Measurements from ENCODE around the gene RBM20. TPM values are rescaled to one million over a fixed set of nuclear protein-coding genes. Genes with fewer than 3 reads are reported as not detected.

The RBM20 gene
- total and polyA plus RNA-seq, 2 experiments from 2014 or later, result not detected

- Histone ChIP-seq H3K79me2 (ENCODE audit: insufficient read depth) (no peaks in the 10 kb centered on the region), H3K4me3 (no peak overlapping the region), H3K4me2 (ENCODE audit: unreplicated experiment) (no peak overlapping the region), H3K9me3 (ENCODE audit: low read depth) (no peaks in the 10 kb centered on the region), H3K4me1 (ENCODE audit: insufficient read depth) (no peaks in the 10 kb centered on the region), H3K27ac (no peak overlapping the region), H3K9ac (no peak overlapping the region), H3K9me2 (ENCODE audit: insufficient read depth) (no peaks in the 10 kb centered on the region), H2AFZ (no peak overlapping the region), H3K27me3 (replicated peaks; ENCODE audit: insufficient read depth) (peaks cover 12% of the 10 kb centered on the region), H4K20me1 (ENCODE audit: insufficient read depth) (no peaks in the 10 kb centered on the region), H3K36me3 (ENCODE audit: low read depth) (no peaks in the 10 kb centered on the region), H3F3A (ENCODE audit: insufficient read depth) (no peaks in the 10 kb centered on the region)
- no peak for DNase-seq
- in situ Hi-C loops (cut with MboI), result no loop called here
- TF ChIP-seq EZH2phosphoT487 (IDR thresholded peaks at IDR 0.05; ENCODE audit: insufficient read depth, low read depth) (no peak), EZH2 (IDR thresholded peaks at IDR 0.05; ENCODE audit: insufficient read depth, poor library complexity, severe bottlenecking) (no peak)
- WGBS, 2 experiments (ENCODE audit: low coverage in 1 of 2, low lambda C conversion rate in 2 of 2, missing lambda C conversion rate in 2 of 2), result 77 to 83% methylated on average over 17 to 23 of the region's 23 CpGs
Measured at GRCh38 chr10:110811791-110812581, 167.8 kb downstream of the RBM20 start.

DNA sequence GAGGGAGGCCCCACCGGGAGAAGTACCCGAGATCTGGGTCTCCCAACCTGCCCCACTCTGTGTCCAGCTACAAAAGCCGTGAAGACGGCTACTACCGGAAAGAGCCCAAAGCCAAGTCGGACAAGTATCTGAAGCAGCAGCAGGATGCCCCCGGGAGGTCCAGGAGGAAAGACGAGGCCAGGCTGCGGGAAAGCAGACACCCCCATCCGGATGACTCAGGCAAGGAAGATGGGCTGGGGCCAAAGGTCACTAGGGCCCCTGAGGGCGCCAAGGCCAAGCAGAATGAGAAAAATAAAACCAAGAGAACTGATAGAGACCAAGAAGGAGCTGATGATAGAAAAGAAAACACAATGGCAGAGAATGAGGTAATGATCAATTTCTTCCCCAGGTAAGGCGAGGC is 168.4 kb downstream of the RBM20 start:
- H3F3A ChIP-seq (ENCODE audit: insufficient read depth), result no peaks in the 10 kb centered on the region
- 78 to 85% methylated on average over 12 of the region's 12 CpGs for WGBS, 2 experiments (ENCODE audit: low coverage in 1 of 2, low lambda C conversion rate in 2 of 2, missing lambda C conversion rate in 2 of 2)
- H4K20me1 ChIP-seq (ENCODE audit: insufficient read depth), result no peaks in the 10 kb centered on the region
- peaks cover 12% of the 10 kb centered on the region for H3K27me3 ChIP-seq (replicated peaks; ENCODE audit: insufficient read depth)
- H3K4me1 ChIP-seq (ENCODE audit: insufficient read depth), result no peaks in the 10 kb centered on the region
- H2AFZ ChIP-seq, result no peak overlapping the region
- in situ Hi-C loops (cut with MboI), result no loop called here
- H3K27ac ChIP-seq, result no peak overlapping the region
- no peaks in the 10 kb centered on the region for H3K36me3 ChIP-seq (ENCODE audit: low read depth)
- DNase-seq, result no peak
- H3K9me2 ChIP-seq (ENCODE audit: insufficient read depth), result no peaks in the 10 kb centered on the region
- no peaks in the 10 kb centered on the region for H3K9me3 ChIP-seq (ENCODE audit: low read depth)
- no peak overlapping the region for H3K4me2 ChIP-seq (ENCODE audit: unreplicated experiment)
- H3K9ac ChIP-seq, result no peak overlapping the region
- no peak for TF ChIP-seq EZH2 (IDR thresholded peaks at IDR 0.05; ENCODE audit: insufficient read depth, poor library complexity, severe bottlenecking)
- TF ChIP-seq EZH2phosphoT487 (IDR thresholded peaks at IDR 0.05; ENCODE audit: insufficient read depth, low read depth), result no peak
- H3K79me2 ChIP-seq (ENCODE audit: insufficient read depth), result no peaks in the 10 kb centered on the region
- no peak overlapping the region for H3K4me3 ChIP-seq

DNA sequence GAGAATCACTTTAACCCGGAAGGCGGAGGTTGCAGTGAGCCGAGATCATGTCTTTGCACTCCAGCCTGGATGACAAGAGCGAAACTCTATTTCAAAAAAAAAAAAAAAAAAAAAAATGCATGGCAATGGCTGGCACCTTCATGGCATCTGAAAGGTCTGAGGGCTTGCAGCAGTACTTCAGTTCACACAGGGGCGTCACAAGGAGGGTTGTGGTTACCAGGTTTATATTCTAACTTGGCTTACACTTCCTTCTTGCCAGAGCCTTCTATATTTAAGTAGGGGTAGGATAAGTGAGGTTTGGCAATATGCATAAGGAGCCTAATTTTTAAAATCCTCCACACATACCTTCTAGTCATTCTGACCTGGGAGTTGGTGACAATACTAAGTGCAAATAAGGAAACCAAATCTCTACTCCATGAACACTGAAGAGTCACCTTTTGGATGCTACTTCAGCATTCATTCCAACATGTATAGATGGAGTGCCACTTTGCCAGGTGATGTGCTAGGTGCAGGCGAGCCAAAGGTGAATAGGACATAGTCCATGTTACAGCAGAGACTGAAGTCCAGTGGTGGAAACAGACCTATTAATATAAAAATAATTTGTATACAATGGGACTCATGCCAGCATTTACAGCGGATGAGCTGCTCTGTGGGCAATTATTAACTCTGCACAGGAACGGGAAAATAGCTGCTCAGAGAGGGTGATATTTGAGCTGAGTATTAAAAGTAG is 169.8 kb downstream of the RBM20 start:
- Histone ChIP-seq H2AFZ (no peak overlapping the region), H3K27me3 (replicated peaks; ENCODE audit: insufficient read depth) (peaks cover 12% of the 10 kb centered on the region), H3K9me3 (ENCODE audit: low read depth) (no peaks in the 10 kb centered on the region), H3K4me1 (ENCODE audit: insufficient read depth) (no peaks in the 10 kb centered on the region), H3K79me2 (ENCODE audit: insufficient read depth) (no peaks in the 10 kb centered on the region), H3K36me3 (ENCODE audit: low read depth) (no peaks in the 10 kb centered on the region), H3K9me2 (ENCODE audit: insufficient read depth) (no peaks in the 10 kb centered on the region), H3K4me3 (no peak overlapping the region), H3K9ac (no peak overlapping the region), H3F3A (ENCODE audit: insufficient read depth) (no peaks in the 10 kb centered on the region), H4K20me1 (ENCODE audit: insufficient read depth) (no peaks in the 10 kb centered on the region), H3K4me2 (ENCODE audit: unreplicated experiment) (no peak overlapping the region), H3K27ac (no peak overlapping the region)
- no peak for TF ChIP-seq EZH2phosphoT487 (IDR thresholded peaks at IDR 0.05; ENCODE audit: insufficient read depth, low read depth)
- TF ChIP-seq EZH2 (IDR thresholded peaks at IDR 0.05; ENCODE audit: insufficient read depth, poor library complexity, severe bottlenecking), result no peak
- in situ Hi-C loops (cut with MboI), result no loop called here
- WGBS, 2 experiments (ENCODE audit: low coverage in 1 of 2, low lambda C conversion rate in 2 of 2, missing lambda C conversion rate in 2 of 2), result 61 to 76% methylated on average over 7 to 8 of the region's 8 CpGs
- DNase-seq, result no peak

- H3K9me3 ChIP-seq (ENCODE audit: low read depth), result no peaks in the 10 kb centered on the region
- no peak overlapping the region for H3K4me3 ChIP-seq
- in situ Hi-C loops (cut with MboI), result no loop called here
- H3K27ac ChIP-seq, result no peak overlapping the region
- peaks cover 7% of the 10 kb centered on the region for H3K27me3 ChIP-seq (replicated peaks; ENCODE audit: insufficient read depth)
- H3K36me3 ChIP-seq (ENCODE audit: low read depth), result no peaks in the 10 kb centered on the region
- no peak for DNase-seq
- no peak overlapping the region for H3K4me2 ChIP-seq (ENCODE audit: unreplicated experiment)
- no peaks in the 10 kb centered on the region for H3K9me2 ChIP-seq (ENCODE audit: insufficient read depth)
- 0 out of 2 replicates have a peak, but pooled peaks cover 5% of the 10 kb centered on the region for H3K4me1 ChIP-seq (ENCODE audit: insufficient read depth)
- no peak overlapping the region for H3K9ac ChIP-seq
- H3K79me2 ChIP-seq (ENCODE audit: insufficient read depth), result no peaks in the 10 kb centered on the region
- no peak overlapping the region for H2AFZ ChIP-seq
- TF ChIP-seq EZH2phosphoT487 (IDR thresholded peaks at IDR 0.05; ENCODE audit: insufficient read depth, low read depth), result no peak
- TF ChIP-seq EZH2 (IDR thresholded peaks at IDR 0.05; ENCODE audit: insufficient read depth, poor library complexity, severe bottlenecking), result no peak
- no peaks in the 10 kb centered on the region for H4K20me1 ChIP-seq (ENCODE audit: insufficient read depth)
- no peaks in the 10 kb centered on the region for H3F3A ChIP-seq (ENCODE audit: insufficient read depth)
- WGBS, 2 experiments (ENCODE audit: low coverage in 1 of 2, low lambda C conversion rate in 2 of 2, missing lambda C conversion rate in 2 of 2), result 62 to 71% methylated on average over 1 of the region's 1 CpG
Measured at GRCh38 chr10:110815354-110816004, 171.3 kb downstream of the RBM20 start.
